Activated CD8-positive, alpha-beta T cell treated with anti-CD3 and anti-CD28 coated beads for 36 hours (primary cell): Measurements from ENCODE around the gene KCNK7. TPM values are rescaled to one million over a fixed set of nuclear protein-coding genes. Genes with fewer than 3 reads are reported as not detected.

Experiments
- ATAC-seq: fragments of 200-7000 bp; cut with Tn5 transposase; one replicate; pipeline ENCODE4 v1.10.0; 2021; ENCODE audit warnings: mild to moderate bottlenecking, moderate library complexity
- CTCF ChIA-PET: fragments of 350-600 bp; sonication (Branson Sonifier 250); formaldehyde crosslinking; loops from one replicate; lab custom pipeline; 2021; ENCODE audit warnings: antibody characterized with exemption; lab: Charles Lee
- POLR2A ChIA-PET: fragments of 350-600 bp; sonication (Branson Sonifier 250); formaldehyde crosslinking; loops from one replicate; lab custom pipeline; 2021; ENCODE audit warnings: antibody characterized with exemption; lab: Charles Lee
- DNase-seq: peaks from one replicate; pipeline ENCODE4 v3.0.0-alpha.2; 2020
- H3K27ac Mint-ChIP-seq: one replicate; pipeline ENCODE4 v1.8.0; 2021; ENCODE audit warnings: mild to moderate bottlenecking, mixed read lengths
- H3K27me3 Mint-ChIP-seq: one replicate; pipeline ENCODE4 v1.8.0; 2021; ENCODE audit warnings: mixed read lengths
- H3K36me3 Mint-ChIP-seq: one replicate; pipeline ENCODE4 v1.8.0; 2021; ENCODE audit warnings: low read depth, mixed read lengths
- H3K4me1 Mint-ChIP-seq: one replicate; pipeline ENCODE4 v1.8.0; 2021; ENCODE audit warnings: low read depth, mixed read lengths
- H3K4me3 Mint-ChIP-seq: one replicate; pipeline ENCODE4 v1.8.0; 2021; ENCODE audit warnings: mild to moderate bottlenecking, moderate library complexity, mixed read lengths
- H3K9me3 Mint-ChIP-seq: one replicate; pipeline ENCODE4 v1.8.0; 2021; ENCODE audit warnings: mixed read lengths
- CTCF ChIP-seq: fragments of 200-600 bp; IDR thresholded peaks from one replicate; pipeline ENCODE4 v1.8.0; 2022; ENCODE audit warnings: antibody characterized with exemption, mild to moderate bottlenecking
- intact Hi-C: fragments of 100-400 bp; cut with micrococcal nuclease; formaldehyde crosslinking; loops from one replicate; pipeline ENCODE4 v1.10.0; 2022
- total RNA-seq, 2 experiments: library from RNA; stranded (reverse); gene quantifications; one replicate each; pipeline ENCODE4 v1.2.3, GENCODE V29; 2021

KCNK7 gene
- total RNA-seq, 2 experiments from 2014 or later = 0.77 TPM; not detected in 1

GRCh38 chr11:65617136-65617850 lies 21.7 kb upstream of the KCNK7 start:
- intact Hi-C loops = no loop called here
- ChIA-PET POLR2A (interaction anchor here (0.8 to 5.3 kb wide), 7 partner anchors 8 to 46 kb away, joined by 3 to 39 read pairs (median 4); partner anchors contain the start of gene SIPA1), CTCF (interaction anchor here (0.9 to 2.4 kb wide), 9 partner anchors 9 to 77 kb away, joined by 3 to 12 read pairs (median 4); partner anchors contain the start of gene ZNRD2)
- DNase-seq = no peak
- H3K36me3 Mint-ChIP-seq = peaks cover 38% of the 10 kb centered on the region
- peaks cover 31% of the 10 kb centered on the region for H3K4me1 Mint-ChIP-seq
- TF ChIP-seq CTCF = no peak
- H3K27me3 Mint-ChIP-seq = no peaks in the 10 kb centered on the region
- H3K4me3 Mint-ChIP-seq = peak overlapping the region; percentile 93
- peak overlapping the region; percentile 93 for H3K27ac Mint-ChIP-seq
- no peak for ATAC-seq
- no peaks in the 10 kb centered on the region for H3K9me3 Mint-ChIP-seq

GRCh38 chr11:65616575-65617001 lies 21.0 kb upstream of the KCNK7 start:
- ATAC-seq (no peak), DNase-seq (peak; percentile 66)
- no peak for TF ChIP-seq CTCF
- CTCF ChIA-PET = interaction anchor here (0.9 to 2.4 kb wide), 9 partner anchors 9 to 114 kb away, joined by 3 to 12 read pairs (median 3); partner anchors contain the start of gene ZNRD2
- no peaks in the 10 kb centered on the region for H3K9me3 Mint-ChIP-seq
- POLR2A ChIA-PET = interaction anchor here (0.8 to 5.3 kb wide), 8 partner anchors 9 to 91 kb away, joined by 3 to 39 read pairs (median 4); partner anchors contain the start of genes SCYL1 and SIPA1
- H3K4me3 Mint-ChIP-seq = peak overlapping the region; percentile 93
- no peaks in the 10 kb centered on the region for H3K27me3 Mint-ChIP-seq
- H3K4me1 Mint-ChIP-seq = peaks cover 35% of the 10 kb centered on the region
- H3K27ac Mint-ChIP-seq = peak overlapping the region; percentile 93
- H3K36me3 Mint-ChIP-seq = peaks cover 39% of the 10 kb centered on the region
- intact Hi-C loops = no loop called here

GRCh38 chr11:65615950-65616574 lies 20.5 kb upstream of the KCNK7 start:
- no peaks in the 10 kb centered on the region for H3K27me3 Mint-ChIP-seq
- ATAC-seq (no peak), DNase-seq (peak; percentile 66)
- TF ChIP-seq CTCF = no peak
- H3K27ac Mint-ChIP-seq = peak overlapping the region; percentile 97
- intact Hi-C loops = loop anchor here (2.0 kb wide), 1 partner anchor 41 kb away; no protein-coding TSS in a partner anchor
- H3K9me3 Mint-ChIP-seq = no peaks in the 10 kb centered on the region
- peaks cover 39% of the 10 kb centered on the region for H3K4me1 Mint-ChIP-seq
- ChIA-PET POLR2A (interaction anchor here (0.9 to 5.3 kb wide), 22 partner anchors 10 to 275 kb away, joined by 3 to 39 read pairs (median 6); partner anchors contain the start of genes KAT5, KCNK7, MALAT1 and MUS81), CTCF (interaction anchor here (0.9 to 3.4 kb wide), 15 partner anchors 10 to 164 kb away, joined by 3 to 25 read pairs (median 4); partner anchors contain the start of genes AP5B1, EHBP1L1, FAM89B and SIPA1)
- peaks cover 38% of the 10 kb centered on the region for H3K36me3 Mint-ChIP-seq
- peak overlapping the region; percentile 93 for H3K4me3 Mint-ChIP-seq

GRCh38 chr11:65615229-65615949 lies 19.8 kb upstream of the KCNK7 start, which contains the start of gene PCNX3:
PCNX3 (plus strand) TSS chr11:65615776; CDS start chr11:65616312, 536 bp downstream.
- peaks cover 38% of the 10 kb centered on the region for H3K36me3 Mint-ChIP-seq
- no peak for TF ChIP-seq CTCF
- peak within 1 kb of the TSS; percentile 93 for H3K4me3 Mint-ChIP-seq
- peak; percentile 100 for DNase-seq
- ChIA-PET CTCF (interaction anchor here (1.0 to 3.4 kb wide), 12 partner anchors 10 to 275 kb away, joined by 3 to 25 read pairs (median 4); partner anchors contain the start of genes AP5B1, CCDC85B, EHBP1L1 and FAM89B), POLR2A (interaction anchor here (0.9 to 5.3 kb wide), 25 partner anchors 12 to 276 kb away, joined by 3 to 39 read pairs (median 5); partner anchors contain the start of genes KAT5, KCNK7, MALAT1 and MUS81)
- peaks cover 45% of the 10 kb centered on the region for H3K4me1 Mint-ChIP-seq
- intact Hi-C loops = loop anchor here (2.0 kb wide), 1 partner anchor 41 kb away; no protein-coding TSS in a partner anchor
- H3K27me3 Mint-ChIP-seq = no peaks in the 10 kb centered on the region
- peak; percentile 90 for ATAC-seq
- peak within 1 kb of the TSS; percentile 97 for H3K27ac Mint-ChIP-seq
- H3K9me3 Mint-ChIP-seq = no peaks in the 10 kb centered on the region
